HEK293 (cell line): ENCODE data around the gene EPHA6.

Experiments
- CTCF ChIA-PET: fragments of 350-600 bp; formaldehyde crosslinking; extraction: SDS; loops from one replicate; lab custom pipeline; 2021; ENCODE audit warnings: antibody characterized with exemption; lab: Yijun Ruan, JAX
- POLR2A ChIA-PET: fragments of 300-600 bp; formaldehyde crosslinking; extraction: SDS; loops from one replicate; lab custom pipeline; 2020; ENCODE audit warnings: antibody characterized with exemption, inconsistent platforms; lab: Yijun Ruan, JAX
- H3K27ac ChIP-seq: fragments of 200-500 bp; sonication (Bioruptor generic); 2 replicates; pipeline ENCODE4 v1.5.1; 2014; ENCODE audit warnings: low read depth, low read length, control low read depth, inconsistent platforms; ENCODE audit errors: extremely low read depth
- H3K36me3 ChIP-seq, 2 experiments: fragments of 200-500 bp in 1 of 2; sonication (Bioruptor generic) in 1 of 2; 1 replicate in 1 of 2; 2 replicates in 1 of 2; pipeline ENCODE4 v1.5.1; 2014 to 2017; ENCODE audit warnings: inconsistent platforms in 2 of 2, low read length in 2 of 2; ENCODE audit not compliant: control insufficient read depth in 2 of 2, insufficient read depth in 1 of 2
- H3K4me1 ChIP-seq: fragments of 200-500 bp; sonication (Bioruptor generic); 2 replicates; pipeline ENCODE4 v1.5.1; 2014; ENCODE audit warnings: mild to moderate bottlenecking, low read length, inconsistent platforms; ENCODE audit not compliant: control insufficient read depth, insufficient read depth
- H3K4me3 ChIP-seq: 2 replicates; pipeline ENCODE4 v1.5.1; 2011; ENCODE audit warnings: low read depth, mild to moderate bottlenecking, control low read depth, low read length, moderate library complexity
- H3K9me3 ChIP-seq: fragments of 200-500 bp; sonication (Bioruptor generic); 2 replicates; pipeline ENCODE4 v1.5.1; 2014; ENCODE audit warnings: low read depth, low read length, inconsistent platforms; ENCODE audit not compliant: control insufficient read depth, insufficient read depth
- EGR2 ChIP-seq: fragments of 450-650 bp; formaldehyde crosslinking; IDR thresholded peaks from 2 replicates; pipeline ENCODE4 v1.5.1; 2016; ENCODE audit warnings: low read depth, missing biosample characterization, missing genetic modification characterization
- GLI2 ChIP-seq: fragments of 450-650 bp; formaldehyde crosslinking; IDR thresholded peaks from 2 replicates; pipeline ENCODE4; 2017; ENCODE audit warnings: missing biosample characterization, missing genetic modification characterization, low read depth, borderline replicate concordance
- GLIS2 ChIP-seq: fragments of 450-650 bp; formaldehyde crosslinking; IDR thresholded peaks from 2 replicates; pipeline ENCODE4 v1.5.1; 2016; ENCODE audit warnings: missing biosample characterization, missing genetic modification characterization
- IKZF3 ChIP-seq: fragments of 450-650 bp; IDR thresholded peaks from 2 replicates; pipeline ENCODE4 v1.5.0; 2018; ENCODE audit warnings: missing biosample characterization, mild to moderate bottlenecking, missing genetic modification characterization, moderate library complexity
- KLF9 ChIP-seq: fragments of 450-650 bp; formaldehyde crosslinking; IDR thresholded peaks from 2 replicates; pipeline ENCODE4 v1.5.1; 2016; ENCODE audit warnings: missing biosample characterization, missing genetic modification characterization, low read depth
- RBAK ChIP-seq: fragments of 450-650 bp; formaldehyde crosslinking; IDR thresholded peaks from 2 replicates; pipeline ENCODE4 v1.5.1; 2016; ENCODE audit warnings: missing biosample characterization, missing genetic modification characterization
- ZFHX2 ChIP-seq: fragments of 450-650 bp; formaldehyde crosslinking; conservative IDR thresholded peaks from 2 replicates; pipeline ENCODE4 v1.5.1; 2016; ENCODE audit warnings: missing biosample characterization, missing genetic modification characterization
- ZFP3 ChIP-seq: fragments of 450-650 bp; formaldehyde crosslinking; IDR thresholded peaks from 2 replicates; pipeline ENCODE4 v1.5.1; 2016; ENCODE audit warnings: low read depth, missing biosample characterization, missing genetic modification characterization
- ZNF302 ChIP-seq: fragments of 450-650 bp; formaldehyde crosslinking; IDR thresholded peaks from 2 replicates; pipeline ENCODE4 v1.5.1; 2016; ENCODE audit warnings: missing biosample characterization, missing genetic modification characterization, low read depth
- ZNF341 ChIP-seq: fragments of 450-650 bp; formaldehyde crosslinking; IDR thresholded peaks from 2 replicates; pipeline ENCODE4; 2016; ENCODE audit warnings: low read depth, missing biosample characterization, missing genetic modification characterization
- ZNF558 ChIP-seq: fragments of 450-650 bp; formaldehyde crosslinking; IDR thresholded peaks from 2 replicates; pipeline ENCODE4 v1.5.1; 2016; ENCODE audit warnings: missing biosample characterization, missing genetic modification characterization
- ZNF623 ChIP-seq: fragments of 450-650 bp; formaldehyde crosslinking; IDR thresholded peaks from 2 replicates; pipeline ENCODE4 v1.5.1; 2016; ENCODE audit warnings: missing biosample characterization, missing genetic modification characterization
- ZNF664 ChIP-seq: fragments of 450-650 bp; formaldehyde crosslinking; IDR thresholded peaks from 2 replicates; pipeline ENCODE4 v1.5.1; 2016; ENCODE audit warnings: missing biosample characterization, missing genetic modification characterization
- ZNF777 ChIP-seq: fragments of 450-650 bp; formaldehyde crosslinking; IDR thresholded peaks from 2 replicates; pipeline ENCODE4 v1.5.1; 2017; ENCODE audit warnings: missing biosample characterization, missing genetic modification characterization, borderline replicate concordance
- TF ChIP-seq, protein P1 (sequence below): fragments of 450-650 bp; formaldehyde crosslinking; IDR thresholded peaks from 2 replicates; pipeline ENCODE4 v1.5.1; 2016; ENCODE audit warnings: missing biosample characterization, missing genetic modification characterization
- TF ChIP-seq, protein P2 (sequence below): fragments of 450-650 bp; formaldehyde crosslinking; conservative IDR thresholded peaks from 2 replicates; pipeline ENCODE4 v1.5.1; 2016; ENCODE audit warnings: low read depth, missing biosample characterization, missing genetic modification characterization
- TF ChIP-seq, protein P3 (sequence below): fragments of 450-650 bp; formaldehyde crosslinking; IDR thresholded peaks from 2 replicates; pipeline ENCODE4 v1.5.1; 2017; ENCODE audit warnings: missing biosample characterization, missing genetic modification characterization
- TF ChIP-seq, protein P4 (sequence below): fragments of 450-650 bp; formaldehyde crosslinking; IDR thresholded peaks from 2 replicates; pipeline ENCODE4 v1.5.1; 2016; ENCODE audit warnings: missing biosample characterization, missing genetic modification characterization
- TF ChIP-seq, protein P5 (sequence below): fragments of 450-650 bp; formaldehyde crosslinking; IDR thresholded peaks from 2 replicates; pipeline ENCODE4 v1.5.1; 2016; ENCODE audit warnings: missing biosample characterization, missing genetic modification characterization

Gene EPHA6

DNA sequence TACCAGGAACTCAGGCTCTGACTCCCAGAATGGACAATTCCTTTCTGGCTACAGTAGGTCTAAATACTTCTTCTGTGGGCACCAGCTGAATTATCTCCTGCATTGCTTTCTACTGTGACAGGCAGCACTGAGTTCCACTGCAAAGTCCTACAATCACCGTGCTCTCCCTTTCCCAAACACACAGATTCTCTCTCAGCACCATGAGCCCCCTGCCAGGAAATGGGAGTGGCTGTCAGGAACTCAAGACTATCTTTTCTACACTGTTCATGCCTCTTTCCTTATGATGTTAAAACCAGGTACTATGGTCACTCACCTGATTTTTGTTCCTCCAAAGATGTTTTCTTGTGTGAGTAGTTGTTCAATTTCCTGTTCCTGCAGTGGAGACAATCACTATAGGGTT lies 383.4 kb downstream of the EPHA6 start:
- CTCF ChIA-PET = interaction anchor here (0.5 kb wide), 1 partner anchor 96 kb away, joined by 3 read pairs; no protein-coding TSS in a partner anchor
- H3K4me3 ChIP-seq = no peak overlapping the region
- TF ChIP-seq ZNF623 (tag by site-specific recombination) (no peak), ZNF777 (tag by site-specific recombination) (no peak), IKZF3 (tag by site-specific recombination) (no peak), EGR2 (tag by site-specific recombination) (no peak), ZNF302 (tag by site-specific recombination) (no peak), GLI2 (tag by site-specific recombination) (no peak), ZNF664 (tag by site-specific recombination) (no peak), ZFP3 (tag by site-specific recombination) (no peak), ZNF558 (no peak), KLF9 (tag by site-specific recombination) (no peak), RBAK (tag by site-specific recombination) (no peak), GLIS2 (tag by site-specific recombination) (no peak), ZFHX2 (tag by site-specific recombination) (no peak), ZNF341 (tag by site-specific recombination) (no peak)
- TF ChIP-seq, protein P1, sequence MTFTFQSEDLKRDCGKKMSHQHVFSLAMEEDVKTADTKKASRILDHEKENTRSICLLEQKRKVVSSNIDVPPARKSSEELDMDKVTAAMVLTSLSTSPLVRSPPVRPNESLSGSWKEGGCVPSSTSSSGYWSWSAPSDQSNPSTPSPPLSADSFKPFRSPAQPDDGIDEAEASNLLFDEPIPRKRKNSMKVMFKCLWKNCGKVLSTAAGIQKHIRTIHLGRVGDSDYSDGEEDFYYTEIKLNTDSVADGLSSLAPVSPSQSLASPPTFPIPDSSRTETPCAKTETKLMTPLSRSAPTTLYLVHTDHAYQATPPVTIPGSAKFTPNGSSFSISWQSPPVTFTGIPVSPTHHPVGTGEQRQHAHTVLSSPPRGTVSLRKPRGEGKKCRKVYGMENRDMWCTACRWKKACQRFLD (tag by site-specific recombination) = no peak
- TF ChIP-seq, protein P2, sequence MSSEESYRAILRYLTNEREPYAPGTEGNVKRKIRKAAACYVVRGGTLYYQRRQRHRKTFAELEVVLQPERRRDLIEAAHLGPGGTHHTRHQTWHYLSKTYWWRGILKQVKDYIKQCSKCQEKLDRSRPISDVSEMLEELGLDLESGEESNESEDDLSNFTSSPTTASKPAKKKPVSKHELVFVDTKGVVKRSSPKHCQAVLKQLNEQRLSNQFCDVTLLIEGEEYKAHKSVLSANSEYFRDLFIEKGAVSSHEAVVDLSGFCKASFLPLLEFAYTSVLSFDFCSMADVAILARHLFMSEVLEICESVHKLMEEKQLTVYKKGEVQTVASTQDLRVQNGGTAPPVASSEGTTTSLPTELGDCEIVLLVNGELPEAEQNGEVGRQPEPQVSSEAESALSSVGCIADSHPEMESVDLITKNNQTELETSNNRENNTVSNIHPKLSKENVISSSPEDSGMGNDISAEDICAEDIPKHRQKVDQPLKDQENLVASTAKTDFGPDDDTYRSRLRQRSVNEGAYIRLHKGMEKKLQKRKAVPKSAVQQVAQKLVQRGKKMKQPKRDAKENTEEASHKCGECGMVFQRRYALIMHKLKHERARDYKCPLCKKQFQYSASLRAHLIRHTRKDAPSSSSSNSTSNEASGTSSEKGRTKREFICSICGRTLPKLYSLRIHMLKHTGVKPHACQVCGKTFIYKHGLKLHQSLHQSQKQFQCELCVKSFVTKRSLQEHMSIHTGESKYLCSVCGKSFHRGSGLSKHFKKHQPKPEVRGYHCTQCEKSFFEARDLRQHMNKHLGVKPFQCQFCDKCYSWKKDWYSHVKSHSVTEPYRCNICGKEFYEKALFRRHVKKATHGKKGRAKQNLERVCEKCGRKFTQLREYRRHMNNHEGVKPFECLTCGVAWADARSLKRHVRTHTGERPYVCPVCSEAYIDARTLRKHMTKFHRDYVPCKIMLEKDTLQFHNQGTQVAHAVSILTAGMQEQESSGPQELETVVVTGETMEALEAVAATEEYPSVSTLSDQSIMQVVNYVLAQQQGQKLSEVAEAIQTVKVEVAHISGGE (tag by site-specific recombination) = no peak
- TF ChIP-seq, protein P3, sequence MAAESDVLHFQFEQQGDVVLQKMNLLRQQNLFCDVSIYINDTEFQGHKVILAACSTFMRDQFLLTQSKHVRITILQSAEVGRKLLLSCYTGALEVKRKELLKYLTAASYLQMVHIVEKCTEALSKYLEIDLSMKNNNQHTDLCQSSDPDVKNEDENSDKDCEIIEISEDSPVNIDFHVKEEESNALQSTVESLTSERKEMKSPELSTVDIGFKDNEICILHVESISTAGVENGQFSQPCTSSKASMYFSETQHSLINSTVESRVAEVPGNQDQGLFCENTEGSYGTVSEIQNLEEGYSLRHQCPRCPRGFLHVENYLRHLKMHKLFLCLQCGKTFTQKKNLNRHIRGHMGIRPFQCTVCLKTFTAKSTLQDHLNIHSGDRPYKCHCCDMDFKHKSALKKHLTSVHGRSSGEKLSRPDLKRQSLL (tag by site-specific recombination) = no peak
- TF ChIP-seq, protein P4, sequence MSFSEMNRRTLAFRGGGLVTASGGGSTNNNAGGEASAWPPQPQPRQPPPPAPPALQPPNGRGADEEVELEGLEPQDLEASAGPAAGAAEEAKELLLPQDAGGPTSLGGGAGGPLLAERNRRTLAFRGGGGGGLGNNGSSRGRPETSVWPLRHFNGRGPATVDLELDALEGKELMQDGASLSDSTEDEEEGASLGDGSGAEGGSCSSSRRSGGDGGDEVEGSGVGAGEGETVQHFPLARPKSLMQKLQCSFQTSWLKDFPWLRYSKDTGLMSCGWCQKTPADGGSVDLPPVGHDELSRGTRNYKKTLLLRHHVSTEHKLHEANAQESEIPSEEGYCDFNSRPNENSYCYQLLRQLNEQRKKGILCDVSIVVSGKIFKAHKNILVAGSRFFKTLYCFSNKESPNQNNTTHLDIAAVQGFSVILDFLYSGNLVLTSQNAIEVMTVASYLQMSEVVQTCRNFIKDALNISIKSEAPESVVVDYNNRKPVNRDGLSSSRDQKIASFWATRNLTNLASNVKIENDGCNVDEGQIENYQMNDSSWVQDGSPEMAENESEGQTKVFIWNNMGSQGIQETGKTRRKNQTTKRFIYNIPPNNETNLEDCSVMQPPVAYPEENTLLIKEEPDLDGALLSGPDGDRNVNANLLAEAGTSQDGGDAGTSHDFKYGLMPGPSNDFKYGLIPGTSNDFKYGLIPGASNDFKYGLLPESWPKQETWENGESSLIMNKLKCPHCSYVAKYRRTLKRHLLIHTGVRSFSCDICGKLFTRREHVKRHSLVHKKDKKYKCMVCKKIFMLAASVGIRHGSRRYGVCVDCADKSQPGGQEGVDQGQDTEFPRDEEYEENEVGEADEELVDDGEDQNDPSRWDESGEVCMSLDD = no peak
- TF ChIP-seq, protein P5, sequence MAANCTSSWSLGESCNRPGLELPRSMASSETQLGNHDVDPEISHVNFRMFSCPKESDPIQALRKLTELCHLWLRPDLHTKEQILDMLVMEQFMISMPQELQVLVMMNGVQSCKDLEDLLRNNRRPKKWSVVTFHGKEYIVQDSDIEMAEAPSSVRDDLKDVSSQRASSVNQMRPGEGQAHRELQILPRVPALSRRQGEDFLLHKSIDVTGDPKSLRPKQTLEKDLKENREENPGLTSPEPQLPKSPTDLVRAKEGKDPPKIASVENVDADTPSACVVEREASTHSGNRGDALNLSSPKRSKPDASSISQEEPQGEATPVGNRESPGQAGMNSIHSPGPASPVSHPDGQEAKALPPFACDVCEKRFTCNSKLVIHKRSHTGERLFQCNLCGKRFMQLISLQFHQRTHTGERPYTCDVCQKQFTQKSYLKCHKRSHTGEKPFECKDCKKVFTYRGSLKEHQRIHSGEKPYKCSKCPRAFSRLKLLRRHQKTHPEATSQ (tag by site-specific recombination) = no peak
- H3K36me3 ChIP-seq = no peaks in the 10 kb centered on the region
- H3K4me1 ChIP-seq = no peaks in the 10 kb centered on the region
- POLR2A ChIA-PET = no interaction called here
- no peak overlapping the region for H3K27ac ChIP-seq
- H3K9me3 ChIP-seq = no peaks in the 10 kb centered on the region
